Stimulated activated CD4-positive, alpha-beta T cell treated with anti-CD3 and anti-CD28 coated beads, Interleukin-4, amount 100 ng/mL, for 24 hours (primary cell): Measurements from ENCODE around the gene DHRS1.

Experiments used
- DNase-seq: peaks from one replicate; pipeline ENCODE4 v3.0.0-alpha.2; 2020

Gene DHRS1

DNA sequence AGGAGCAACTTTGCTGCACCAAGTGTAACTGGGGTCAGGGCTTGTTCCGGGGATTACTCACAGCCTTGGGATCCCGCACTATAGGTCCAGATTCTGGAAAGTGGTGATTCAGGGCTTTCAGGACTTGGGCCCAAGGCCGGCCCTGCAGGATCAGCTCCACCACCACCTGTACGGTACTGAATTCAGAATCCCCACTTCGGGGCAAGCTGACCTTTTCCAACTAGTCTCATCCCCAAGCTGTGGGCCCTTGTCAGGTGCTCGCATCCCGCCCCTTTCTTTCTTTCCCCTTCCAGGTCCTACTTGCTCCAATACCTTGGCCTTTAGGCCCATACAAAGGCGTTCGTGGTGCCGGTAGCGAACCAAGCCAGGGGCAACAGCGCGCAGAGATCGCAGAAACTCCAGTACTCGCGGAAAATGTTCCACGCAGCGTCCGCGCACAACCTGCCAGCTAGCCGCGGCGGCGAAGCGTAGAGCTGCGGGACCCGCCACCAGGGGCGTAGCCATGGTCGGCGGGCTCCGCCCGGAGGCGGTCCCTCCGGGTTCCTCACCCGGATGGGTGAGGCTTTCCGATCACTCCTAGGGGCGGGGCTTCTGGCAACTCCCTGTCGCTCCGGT lies 57.6 kb downstream of the DHRS1 start:
- peak; percentile 94 for DNase-seq
